GM18909 (cell line): Measurements from ENCODE around the gene XYLT2.
"Not testable (repeated sequence)": the region's sequence is repeated elsewhere in the genome, so short reads cannot be mapped to it uniquely, and the experiment has no call there.

Source experiments
- ATAC-seq: cut with Tn5 transposase; IDR thresholded peaks from one replicate; pipeline ENCODE4 v1.9.1; 2021; ENCODE audit warnings: mild to moderate bottlenecking; ENCODE audit not compliant: unreplicated experiment, poor library complexity

The XYLT2 gene

DNA sequence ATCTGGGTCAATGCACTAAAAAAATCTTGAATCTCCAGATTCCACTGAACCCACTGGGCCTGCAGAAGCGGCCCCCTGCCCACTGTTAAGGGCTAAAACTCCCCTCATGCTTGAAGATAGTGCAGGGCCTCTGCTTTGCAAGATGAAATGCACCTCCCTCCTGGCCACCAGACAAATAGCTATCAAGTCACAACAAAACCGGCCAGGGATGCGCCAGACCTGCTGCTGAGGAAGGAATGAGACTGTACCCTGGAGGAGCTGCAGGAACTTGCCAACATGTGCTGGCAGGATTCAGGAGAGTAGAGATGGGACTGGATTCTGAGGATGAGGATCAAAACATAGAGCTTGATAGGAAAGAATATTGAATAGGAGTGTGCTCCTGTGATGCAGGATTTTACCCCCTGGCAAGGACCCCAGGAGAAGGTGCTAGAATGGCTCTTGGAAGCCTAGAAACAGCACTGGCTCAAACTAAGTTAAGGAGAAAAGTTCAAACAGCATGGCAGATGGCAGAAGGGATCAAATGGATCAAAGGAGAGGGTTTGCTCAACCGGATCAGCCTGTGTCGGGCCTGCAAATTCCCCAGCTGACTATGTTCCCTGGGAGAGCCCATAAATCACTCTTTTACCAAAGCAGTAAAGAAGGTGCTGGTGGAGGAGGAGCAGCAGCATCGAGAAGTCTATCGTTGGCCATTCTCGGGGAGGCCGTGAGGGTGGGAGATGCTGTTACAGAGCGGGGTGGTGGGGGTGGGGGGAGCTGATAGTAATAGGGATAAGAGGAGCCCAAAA lies 27.2 kb upstream of the XYLT2 start:
- ATAC-seq = no peak

DNA sequence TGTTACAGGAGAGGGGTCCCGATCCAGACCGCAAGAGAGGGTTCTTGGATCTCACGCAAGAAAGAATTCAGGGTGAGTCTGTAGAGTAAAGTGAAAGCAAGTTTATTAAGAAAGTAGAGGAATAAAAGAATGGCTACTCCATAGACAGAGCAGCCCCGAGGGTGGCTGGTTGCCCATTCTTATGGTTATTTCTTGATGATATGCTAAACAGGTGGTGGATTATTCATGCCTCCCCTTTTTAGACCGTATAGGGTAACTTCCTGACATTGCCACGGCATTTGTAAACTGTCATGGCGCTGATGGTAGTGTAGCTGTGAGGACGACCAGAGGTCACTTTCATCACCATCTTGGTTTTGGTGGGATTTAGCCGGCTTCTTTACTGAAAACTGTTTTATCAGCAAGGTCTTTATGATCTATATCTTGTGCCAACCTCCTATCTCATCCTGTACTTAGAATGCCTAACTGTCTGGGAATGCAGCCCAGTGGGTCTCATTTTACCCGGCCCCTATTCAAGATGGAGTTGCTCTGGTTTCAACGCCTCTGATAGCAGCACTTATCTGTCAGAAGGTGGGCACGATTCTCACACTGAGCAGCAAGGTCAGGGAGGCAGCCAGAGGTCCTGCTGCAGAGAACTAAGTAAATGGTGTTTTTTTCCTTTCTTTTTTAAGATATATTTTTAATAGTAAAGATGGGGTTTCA lies 26.5 kb upstream of the XYLT2 start:
- no peak for ATAC-seq

DNA sequence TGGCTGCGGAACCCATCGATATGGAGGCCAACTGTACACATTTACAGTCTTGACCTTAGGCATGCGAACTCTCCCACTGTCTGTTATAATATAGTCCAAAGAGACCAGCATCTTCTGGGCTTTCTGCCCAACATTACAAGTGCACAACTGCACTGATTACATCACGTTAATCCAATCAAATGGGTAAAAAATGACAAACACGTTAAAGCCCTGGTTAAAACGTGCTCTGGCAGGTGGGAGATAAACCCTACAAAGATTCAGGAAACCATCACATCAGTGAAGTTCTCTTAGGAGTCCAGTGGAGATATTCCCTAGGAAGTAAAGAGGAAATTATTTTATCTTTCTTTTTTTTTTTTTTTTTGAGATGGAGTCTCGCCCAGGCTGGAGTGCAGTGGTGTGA lies 23.7 kb upstream of the XYLT2 start:
- no peak for ATAC-seq

DNA sequence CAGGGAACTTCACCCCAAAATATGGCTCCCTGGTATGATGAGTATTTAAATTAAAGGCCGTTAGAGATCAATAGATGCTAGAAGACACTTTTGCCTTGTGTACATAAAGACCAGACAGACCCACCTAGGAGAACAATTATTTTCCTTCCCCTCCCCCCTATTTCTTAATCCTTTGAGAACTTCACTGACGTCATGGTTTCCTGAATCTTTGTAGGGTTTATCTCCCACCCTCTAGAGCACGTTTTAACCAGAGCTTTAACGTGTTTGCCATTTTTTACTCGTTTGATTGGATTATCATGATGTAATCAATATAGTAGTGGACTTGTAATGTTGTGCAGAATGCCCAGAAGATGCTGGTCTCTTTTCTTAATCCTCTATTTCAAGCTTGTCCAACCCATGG lies 22.9 kb upstream of the XYLT2 start:
- ATAC-seq = no peak

DNA sequence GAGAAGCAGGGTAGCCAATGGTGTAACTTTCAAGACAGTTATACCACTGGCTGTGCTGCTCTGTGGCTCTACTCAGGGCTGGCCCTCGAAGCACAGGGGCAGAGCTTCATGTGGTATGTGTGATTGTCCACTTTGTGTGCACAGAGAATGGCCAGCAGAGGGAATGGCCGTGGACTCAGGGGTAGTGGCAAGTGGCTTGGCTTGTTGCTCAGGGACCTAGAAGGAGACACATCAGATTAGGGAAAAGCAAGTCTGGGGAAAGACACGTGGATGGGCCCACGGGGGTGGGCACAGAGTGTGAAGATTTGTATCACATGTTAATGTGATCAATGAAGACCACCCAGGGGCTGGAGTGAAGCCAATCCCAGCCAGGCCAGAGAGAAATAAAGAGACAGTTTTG lies 20.0 kb upstream of the XYLT2 start:
- ATAC-seq = no peak

DNA sequence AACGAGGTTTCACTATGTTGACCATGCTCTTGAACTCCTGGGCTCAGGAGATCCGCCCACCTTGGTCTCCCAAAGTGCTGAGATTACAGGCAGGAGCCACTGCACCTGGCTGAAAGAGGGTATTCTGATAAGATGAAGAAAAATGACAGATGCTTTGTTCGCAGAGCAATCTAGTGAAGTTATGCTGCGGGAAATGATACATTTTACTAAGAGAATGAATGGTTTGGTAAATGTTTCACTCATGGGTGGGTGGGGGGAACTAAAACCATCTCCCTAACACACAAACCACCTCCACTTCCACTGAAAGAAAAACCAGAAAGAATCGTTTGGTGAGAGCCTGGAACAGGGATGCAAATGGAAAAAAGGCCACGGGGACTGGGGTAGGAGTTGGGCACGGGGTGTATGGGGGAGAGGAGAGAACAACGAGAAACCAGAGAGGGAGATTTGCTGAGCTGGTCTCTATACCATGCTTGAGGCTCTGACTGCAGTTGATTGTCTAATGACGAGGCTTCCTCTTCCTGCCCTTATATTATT lies 19.0 kb upstream of the XYLT2 start:
- no peak for ATAC-seq

DNA sequence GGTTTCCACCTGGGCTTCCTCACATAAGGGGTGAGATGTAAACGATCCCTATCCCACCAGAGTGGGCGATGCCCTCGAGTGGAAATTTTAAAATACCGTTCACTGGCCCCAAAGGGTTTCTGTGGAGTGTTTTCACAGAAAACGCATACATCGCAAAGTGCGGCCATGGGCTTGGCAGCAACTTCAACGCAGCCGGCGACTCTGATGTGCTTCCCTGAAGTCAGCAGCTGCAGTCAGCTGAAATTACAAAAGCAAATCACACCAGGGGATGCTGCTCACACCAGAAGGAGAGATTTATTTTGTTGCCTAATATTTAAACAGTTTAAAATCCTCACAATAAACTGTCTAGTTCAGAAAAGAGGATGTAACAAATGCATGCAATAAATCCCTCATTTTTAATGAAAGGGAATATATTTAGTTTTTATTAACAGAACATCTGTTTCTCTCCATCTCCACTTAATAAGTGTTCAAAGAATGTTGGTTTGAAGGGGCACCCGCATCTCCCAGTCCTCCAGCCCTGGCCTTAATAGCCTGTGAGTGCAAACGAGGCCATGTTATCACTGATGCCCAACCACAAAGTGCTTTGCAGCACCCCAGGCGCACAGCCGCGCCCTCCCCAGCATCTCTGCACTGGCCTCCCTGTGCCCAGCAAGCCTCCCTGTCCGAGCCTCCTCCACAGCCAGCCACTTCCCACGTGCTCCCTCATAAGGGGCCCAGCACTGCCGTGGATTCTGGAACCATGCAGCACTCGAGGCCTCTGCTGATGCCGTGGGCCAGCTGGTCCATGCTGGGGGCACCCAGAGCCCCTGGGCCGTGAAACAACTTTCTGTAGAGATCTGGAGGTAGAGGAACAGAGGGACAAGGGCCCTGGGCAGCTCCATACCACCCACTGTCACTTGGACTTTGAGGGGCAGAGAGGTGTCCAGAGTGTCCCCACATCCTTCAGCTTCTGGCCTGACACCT lies 17.3 kb upstream of the XYLT2 start:
- no peak for ATAC-seq

DNA sequence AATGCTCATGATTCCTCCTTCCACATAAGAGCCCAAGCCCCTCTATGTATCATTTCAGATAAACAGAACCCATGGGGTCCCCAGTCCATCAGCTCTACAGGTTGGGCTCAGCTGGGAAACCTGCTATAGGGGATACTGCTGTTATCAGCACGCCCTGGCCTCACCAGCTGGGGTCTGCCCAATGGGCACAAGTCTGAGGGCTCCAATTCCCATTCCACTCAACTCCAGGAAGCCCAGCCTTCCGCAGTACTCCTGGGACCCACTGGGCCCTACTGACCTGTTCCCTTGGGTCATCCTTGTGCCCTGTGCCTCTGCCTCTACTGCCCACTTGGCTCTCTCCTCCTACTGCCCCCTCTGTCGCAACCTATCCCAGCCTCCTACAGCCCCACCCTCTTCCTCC lies 16.2 kb upstream of the XYLT2 start:
- no peak for ATAC-seq

DNA sequence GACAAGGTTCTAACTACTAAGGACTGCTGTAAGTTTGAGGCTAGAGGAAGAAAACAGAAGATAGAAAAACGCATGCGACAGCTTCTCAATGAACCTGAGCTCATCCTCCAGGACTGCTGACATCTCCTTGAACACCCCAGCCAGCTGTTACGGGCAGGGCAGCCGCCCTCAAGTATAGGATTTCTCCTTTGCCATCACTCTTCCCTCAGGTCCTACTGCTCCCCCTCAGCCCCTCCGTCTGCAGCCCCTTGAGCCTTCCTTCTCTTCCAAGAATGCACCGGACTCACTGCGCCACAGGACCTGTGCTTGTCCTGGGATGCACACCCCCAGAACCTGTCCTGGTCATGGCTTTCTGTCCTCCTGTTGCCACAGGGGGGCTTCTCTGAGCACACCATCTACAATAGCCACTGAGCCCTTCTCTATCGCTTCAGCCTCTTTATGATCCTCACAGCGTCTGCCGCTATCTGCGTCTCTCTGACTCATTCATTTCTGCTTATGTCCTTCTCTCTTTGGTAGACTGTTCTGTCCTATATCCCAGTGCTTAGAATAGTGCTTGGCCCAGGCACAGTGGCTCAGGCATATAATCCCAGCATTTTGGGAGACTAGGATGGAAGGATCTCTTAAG lies 15.7 kb upstream of the XYLT2 start:
- ATAC-seq = no peak

DNA sequence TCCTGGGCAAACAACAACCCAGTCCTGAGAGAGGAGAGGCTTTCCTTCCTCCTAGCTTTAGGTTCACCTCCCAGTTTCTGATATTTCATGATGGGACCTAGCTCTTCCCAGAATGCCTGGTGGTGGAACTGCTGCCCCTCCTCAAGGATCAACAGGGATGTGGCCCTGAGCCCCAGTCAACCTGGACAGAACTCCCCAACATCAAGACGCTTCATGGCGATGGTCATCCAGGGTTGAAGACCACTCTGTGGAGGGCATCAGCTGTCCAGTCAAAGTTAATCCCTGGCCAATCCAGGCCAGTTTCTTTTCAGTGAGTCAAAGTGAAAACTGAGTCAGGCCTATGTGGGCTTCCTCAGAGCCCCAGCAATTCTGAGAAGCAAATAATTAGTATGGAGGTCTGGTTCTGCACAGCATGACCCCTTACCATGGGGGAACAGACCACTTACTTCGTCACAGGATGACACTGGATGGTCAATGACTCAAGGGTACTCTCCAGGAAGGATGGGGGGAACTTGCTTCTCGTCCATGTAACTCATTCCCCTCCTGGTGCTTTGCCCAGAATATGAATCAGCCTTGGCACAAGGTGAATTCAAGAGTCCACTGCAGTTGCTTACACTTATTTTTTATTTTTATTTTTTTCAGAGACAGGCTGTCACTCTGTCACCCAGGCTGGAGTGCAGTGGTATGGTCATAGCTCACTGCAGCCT lies 14.7 kb upstream of the XYLT2 start:
- ATAC-seq = no peak

DNA sequence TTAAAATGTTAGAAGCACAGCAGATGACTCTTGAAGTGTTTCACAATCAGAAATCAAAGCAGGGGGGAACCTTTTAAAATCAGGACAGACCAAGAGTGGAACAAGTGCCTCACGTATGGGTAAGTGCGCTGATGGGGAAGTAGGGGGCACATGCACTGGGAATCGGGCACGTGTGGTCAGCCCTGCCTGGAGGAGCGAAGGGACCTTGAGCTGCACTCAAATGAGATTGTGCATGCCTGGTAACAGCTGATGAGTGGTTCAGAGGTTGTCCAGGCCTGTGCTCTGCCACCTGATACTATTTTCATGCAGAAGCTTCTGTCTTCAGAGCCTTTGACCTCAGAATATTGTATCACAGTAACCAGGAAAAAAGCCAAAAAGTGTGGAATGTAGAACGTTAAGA lies 13.7 kb upstream of the XYLT2 start:
- no peak for ATAC-seq

DNA sequence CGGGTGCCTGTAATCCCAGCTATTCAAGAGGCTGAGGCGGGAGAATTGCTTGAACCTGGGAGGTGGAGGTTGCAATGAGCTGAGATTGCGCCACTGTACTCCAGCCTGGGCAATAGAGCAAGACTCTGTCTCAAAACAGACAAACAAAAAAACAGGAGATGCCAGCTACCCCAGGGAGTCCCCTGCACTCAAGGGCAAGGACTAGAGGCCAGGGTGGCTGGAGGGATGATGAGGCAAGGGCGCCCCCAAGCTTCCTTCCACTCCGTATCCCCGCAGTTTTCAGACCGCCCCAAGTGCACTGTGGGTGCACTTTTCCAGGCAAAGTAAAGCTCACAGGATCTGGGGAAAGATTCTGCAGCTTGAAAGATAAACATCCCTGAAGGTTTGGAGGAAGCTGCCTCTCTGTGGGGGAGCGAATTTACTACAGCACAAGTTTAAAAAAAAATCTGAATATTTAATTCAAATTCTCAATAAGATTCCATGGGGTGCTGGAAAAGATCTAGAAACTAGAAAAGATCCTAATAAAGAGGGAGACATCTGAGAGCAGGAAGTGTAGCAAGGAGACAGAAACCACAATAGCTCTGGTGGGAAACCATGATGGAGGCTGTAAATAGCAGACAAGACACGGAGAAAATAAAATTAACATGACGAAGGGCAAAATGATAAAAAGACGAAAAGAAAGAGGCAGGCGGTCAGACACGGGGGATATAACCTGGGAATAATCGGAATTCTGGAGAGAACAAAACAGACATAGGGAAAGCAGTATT lies 12.5 kb upstream of the XYLT2 start:
- not testable (repeated sequence) for ATAC-seq

DNA sequence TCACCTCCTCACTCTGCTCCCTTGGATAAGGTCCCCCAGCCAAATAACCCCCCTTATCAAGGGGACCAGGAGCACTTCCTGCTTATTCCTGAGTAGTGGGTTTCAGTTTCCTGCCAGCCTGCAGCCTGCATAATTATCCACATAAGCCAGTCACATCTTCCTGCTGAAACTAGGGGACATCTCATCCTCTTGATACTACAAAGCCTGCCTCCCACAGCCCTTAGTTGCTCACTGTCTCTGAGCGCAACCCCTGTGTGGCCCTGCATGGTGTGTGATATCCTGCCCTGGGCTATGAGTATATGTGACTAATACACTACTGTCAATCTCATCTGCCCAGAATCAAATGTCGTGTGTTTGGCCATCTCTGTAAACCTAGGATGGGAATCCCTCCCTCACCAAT lies 8.0 kb upstream of the XYLT2 start:
- ATAC-seq = no peak

DNA sequence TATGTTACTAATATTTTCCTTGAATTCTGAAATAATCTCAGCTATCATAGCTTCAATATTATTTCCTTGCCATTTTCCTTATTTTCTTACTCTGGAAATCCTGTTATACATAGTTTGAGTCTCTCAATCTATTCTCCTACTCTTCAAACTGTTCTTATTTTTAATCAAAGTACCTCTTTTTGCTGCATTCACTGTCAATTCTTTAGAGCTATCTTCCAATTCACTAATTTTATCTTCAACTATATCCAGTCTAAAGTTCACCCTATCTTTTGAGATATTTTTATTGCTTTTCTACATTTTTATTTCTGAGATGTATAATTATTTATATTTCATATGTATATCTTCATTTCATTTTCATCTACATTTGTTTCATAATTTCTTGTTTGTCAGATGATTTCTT lies 7.3 kb upstream of the XYLT2 start:
- ATAC-seq = no peak

DNA sequence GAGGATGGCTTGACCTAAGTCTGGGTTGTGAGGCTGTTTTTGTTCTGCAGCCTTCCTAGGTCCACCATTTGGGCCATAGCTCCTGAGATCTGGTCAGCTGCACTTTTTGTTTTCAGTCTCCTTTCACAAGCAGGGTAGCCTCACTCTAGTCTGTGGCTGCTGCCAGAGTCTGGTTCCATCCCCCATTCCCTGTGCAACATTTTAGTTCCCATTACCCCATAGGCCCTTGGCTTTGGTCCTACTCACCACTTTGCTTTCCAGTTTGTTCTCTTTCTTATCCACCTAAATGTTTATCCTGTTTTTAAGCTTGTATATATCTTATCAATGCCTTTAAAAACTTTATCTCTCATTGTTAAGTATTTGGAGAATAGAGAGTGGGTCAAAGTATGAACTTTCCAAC lies 6.5 kb upstream of the XYLT2 start:
- ATAC-seq = no peak

DNA sequence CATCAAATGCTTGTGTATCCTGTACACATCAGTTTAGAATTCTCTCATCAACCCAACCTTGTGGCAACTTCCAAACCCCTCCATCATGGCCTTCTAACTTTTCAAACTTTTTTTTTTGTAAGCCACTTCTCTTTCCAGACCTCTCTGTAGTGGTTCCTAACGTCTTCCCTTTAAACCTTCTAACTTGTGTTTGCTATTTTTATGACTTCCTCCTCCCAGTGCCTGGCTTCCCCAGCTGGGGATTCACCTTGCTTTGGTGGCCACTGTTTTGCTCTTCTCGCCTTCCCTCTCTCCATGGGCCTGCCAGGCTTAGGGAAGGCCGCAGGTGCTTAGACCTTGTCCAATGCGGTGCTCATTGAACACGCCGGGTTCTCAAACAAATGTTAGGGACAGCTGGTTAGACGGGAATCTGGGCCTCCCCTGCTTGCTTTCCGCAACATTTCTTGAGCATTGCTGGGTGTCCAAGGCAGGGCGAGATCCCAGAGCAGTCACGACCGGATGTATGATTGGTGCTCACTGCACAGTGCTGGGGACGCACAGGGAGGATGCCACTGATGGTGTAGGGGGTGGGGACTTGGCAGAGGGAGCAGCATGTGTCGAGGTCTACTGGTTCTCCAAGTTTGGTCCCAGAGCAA lies 1.1 kb upstream of the XYLT2 start:
- no peak for ATAC-seq

DNA sequence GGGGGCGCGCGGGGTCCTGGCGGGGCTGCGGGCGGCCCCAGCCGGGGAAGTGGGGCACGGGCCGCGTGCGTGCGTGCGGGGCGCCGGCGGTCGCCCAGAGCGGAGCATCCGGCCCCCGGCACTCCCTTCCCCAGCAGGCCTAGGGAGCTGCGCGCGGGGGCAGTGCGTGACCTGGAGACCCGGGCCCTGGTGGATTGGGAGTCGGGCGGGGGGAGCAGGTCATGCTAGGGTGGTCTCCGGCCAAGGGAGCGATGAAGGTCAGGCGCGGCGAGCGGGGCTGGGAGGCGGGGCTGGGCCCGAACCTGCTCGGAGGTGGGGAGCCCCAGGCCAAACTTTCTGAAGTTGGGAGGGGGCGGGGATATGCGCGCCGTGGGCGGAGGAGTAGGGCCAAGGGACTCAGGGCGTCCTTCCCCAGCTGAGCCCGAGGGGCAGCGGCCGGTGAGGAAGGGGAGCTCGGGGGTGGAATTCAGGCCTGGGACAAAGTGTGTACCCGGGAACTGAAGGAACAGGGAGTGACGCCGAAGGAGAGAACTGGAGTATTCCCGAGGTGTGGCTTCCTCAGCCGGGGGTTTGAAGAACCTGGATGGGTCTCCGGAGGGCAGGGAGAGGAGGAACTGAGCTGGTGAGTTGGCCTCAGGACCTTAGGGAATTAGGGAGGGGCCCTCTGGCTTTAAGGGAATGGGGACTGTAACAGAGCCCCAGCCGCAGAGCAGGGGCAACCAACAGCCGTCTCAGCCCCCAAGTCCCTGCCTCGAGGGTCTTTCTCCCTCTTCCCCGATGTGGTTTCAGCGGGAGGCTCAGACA lies 589 bp downstream of the XYLT2 start:
- peak; percentile 63 for ATAC-seq
